CD4-positive, CD25-positive, alpha-beta regulatory T cell (primary cell): Measurements from ENCODE around the gene ACCSL. TPM values are rescaled to one million over a fixed set of nuclear protein-coding genes. Genes with fewer than 3 reads are reported as not detected.

Experiments used
- ATAC-seq, 2 donors: fragments of 150-1000 bp; cut with Tn5 transposase; one replicate each; pipeline ENCODE4 v1.10.0; 2021; ENCODE audit warnings: low read depth in 2 of 2, moderate number of reproducible peaks in 2 of 2, moderate library complexity in 1 of 2
- DNase-seq, 3 donors: peaks; one replicate each; pipeline versions ENCODE4 v3.0.0 to v3.0.0-alpha.2; 2012 to 2022; ENCODE audit warnings: mixed read lengths in 1 of 3
- H3K27ac ChIP-seq: one replicate; pipeline ENCODE4 v1.7.0; 2013; ENCODE audit warnings: mild to moderate bottlenecking, low read length; ENCODE audit not compliant: insufficient read depth, poor library complexity, severe bottlenecking
- H3K27me3 ChIP-seq: one replicate; pipeline ENCODE4 v1.7.0; 2013; ENCODE audit warnings: low read length; ENCODE audit not compliant: control insufficient read depth, insufficient read depth
- H3K36me3 ChIP-seq: one replicate; pipeline ENCODE4 v1.7.0; 2013; ENCODE audit warnings: mild to moderate bottlenecking, low read length, moderate library complexity; ENCODE audit not compliant: control insufficient read depth, insufficient read depth
- H3K4me1 ChIP-seq: 2 replicates; pipeline ENCODE4 v1.7.0; 2013; ENCODE audit warnings: mild to moderate bottlenecking, low read length; ENCODE audit not compliant: insufficient read depth, control insufficient read depth, poor library complexity, severe bottlenecking
- H3K4me3 ChIP-seq: one replicate; pipeline ENCODE4 v1.7.0; 2013; ENCODE audit warnings: low read depth, mild to moderate bottlenecking, low read length, moderate library complexity
- H3K9me3 ChIP-seq, 2 experiments: 1 replicate in 1 of 2; 2 replicates in 1 of 2; pipeline ENCODE4 v1.7.0; 2013; ENCODE audit warnings: low read length in 2 of 2, mild to moderate bottlenecking in 1 of 2, moderate library complexity in 1 of 2; ENCODE audit not compliant: control insufficient read depth in 2 of 2
- H3K27ac Mint-ChIP-seq, 3 donors: one replicate each; pipeline ENCODE4 v1.8.0; 2020 to 2022; ENCODE audit warnings: mild to moderate bottlenecking in 3 of 3, mixed read lengths in 3 of 3, moderate library complexity in 2 of 3
- H3K27me3 Mint-ChIP-seq: one replicate; pipeline ENCODE4 v1.8.0; 2022; ENCODE audit warnings: mild to moderate bottlenecking, mixed read lengths
- H3K36me3 Mint-ChIP-seq: one replicate; pipeline ENCODE4 v1.8.0; 2020; ENCODE audit warnings: mixed read lengths
- H3K4me1 Mint-ChIP-seq, 4 donors: one replicate each; pipeline ENCODE4 v1.8.0; 2020 to 2022; ENCODE audit warnings: mixed read lengths in 4 of 4, mild to moderate bottlenecking in 1 of 4
- H3K4me3 Mint-ChIP-seq, 4 donors: one replicate each; pipeline ENCODE4 v1.8.0; 2020 to 2022; ENCODE audit warnings: mild to moderate bottlenecking in 4 of 4, mixed read lengths in 4 of 4, moderate library complexity in 3 of 4
- H3K9me3 Mint-ChIP-seq, 7 donors: one replicate each; pipeline ENCODE4 v1.8.0; 2020 to 2022; ENCODE audit warnings: mixed read lengths in 7 of 7, mild to moderate bottlenecking in 3 of 7, moderate library complexity in 2 of 7
- polyA plus RNA-seq, 4 donors: library from polyadenylated mRNA; unstranded; fragments of 300-500 nt; fragmentation: Illumina TruSeq; gene quantifications; one replicate each; pipeline ENCODE4 v1.2.3, GENCODE V29; 2021
- total RNA-seq: library from RNA; stranded (reverse); gene quantifications from one replicate; pipeline ENCODE4 v1.2.3, GENCODE V29; 2022

ACCSL gene
- total and polyA plus RNA-seq, 5 donors from 2014 or later = not detected

DNA sequence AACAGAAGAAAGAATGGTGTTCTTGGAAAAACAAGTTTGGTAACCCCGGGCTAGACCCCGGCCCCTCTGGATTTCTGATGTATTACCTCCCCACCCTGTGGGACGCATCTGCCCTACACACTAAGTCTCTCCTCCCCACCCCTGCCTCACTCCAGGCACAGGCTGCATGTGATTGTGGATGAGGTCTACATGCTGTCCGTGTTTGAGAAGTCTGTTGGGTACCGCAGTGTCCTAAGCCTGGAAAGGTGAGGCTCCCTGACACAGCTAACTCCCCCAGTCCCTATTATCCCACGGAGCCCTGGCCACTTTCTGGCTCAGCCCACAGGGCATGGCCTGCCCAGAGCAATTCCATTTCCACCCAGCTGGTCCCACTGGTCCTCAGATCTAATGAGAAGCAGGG is 31.6 kb downstream of the ACCSL start:
- H3K4me1 Mint-ChIP-seq = no peaks in the 10 kb centered on the region
- H3K36me3 Mint-ChIP-seq = peaks cover 54% of the 10 kb centered on the region
- no peaks in the 10 kb centered on the region for H3K27me3 Mint-ChIP-seq

GRCh38 chr11:44080951-44081350 is 33.2 kb downstream of the ACCSL start:
- H3K9me3 ChIP-seq = no peaks in the 10 kb centered on the region
- H3K36me3 ChIP-seq = peaks cover 23% of the 10 kb centered on the region
- Mint-ChIP-seq H3K4me3 (no peak overlapping the region), H3K27me3 (no peaks in the 10 kb centered on the region), H3K9me3 (peaks cover 0 to 5% (median 0%) of the 10 kb centered on the region in 7 donors), H3K36me3 (peaks cover 52% of the 10 kb centered on the region), H3K27ac (no peak overlapping the region), H3K4me1 (no peaks in the 10 kb centered on the region)
- no peak for ATAC-seq
- no peak overlapping the region for H3K27ac ChIP-seq
- no peaks in the 10 kb centered on the region for H3K4me1 ChIP-seq
- H3K4me3 ChIP-seq = no peak overlapping the region
- DNase-seq = no peak
- H3K27me3 ChIP-seq = no peaks in the 10 kb centered on the region

More for the DNA sequence above, 31.6 kb downstream of the ACCSL start:
- H3K4me3 ChIP-seq = no peak overlapping the region
- H3K27me3 ChIP-seq = no peaks in the 10 kb centered on the region
- H3K4me1 ChIP-seq = no peaks in the 10 kb centered on the region
- Mint-ChIP-seq H3K4me3 (no peak overlapping the region), H3K27ac (no peak overlapping the region), H3K9me3 (no peaks in the 10 kb centered on the region)
- H3K27ac ChIP-seq = no peak overlapping the region
- DNase-seq (no peak), ATAC-seq (no peak)
- H3K9me3 ChIP-seq = no peaks in the 10 kb centered on the region
- H3K36me3 ChIP-seq = peaks cover 24% of the 10 kb centered on the region

DNA sequence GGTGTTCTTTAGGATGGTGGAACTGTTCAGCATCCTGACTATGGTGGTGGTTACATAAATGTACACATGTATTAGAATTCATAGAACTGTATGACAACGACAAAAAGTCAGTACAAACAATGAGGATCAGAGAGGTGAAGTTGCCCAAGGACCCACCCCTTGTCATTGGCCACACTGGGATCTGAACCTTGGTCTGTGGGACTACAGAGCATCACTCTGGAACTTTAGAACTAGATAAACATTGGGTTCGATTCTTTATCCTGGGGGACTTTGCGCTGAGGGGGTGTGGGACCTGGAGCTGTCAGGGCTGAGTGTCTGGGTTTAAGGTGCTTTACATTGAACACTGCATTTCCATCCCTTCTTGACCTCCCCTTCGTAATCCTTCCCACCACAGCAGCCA is 34.9 kb downstream of the ACCSL start:
- no peaks in the 10 kb centered on the region for H3K27me3 ChIP-seq
- no peaks in the 10 kb centered on the region for H3K9me3 ChIP-seq
- H3K4me3 ChIP-seq = no peak overlapping the region
- Mint-ChIP-seq H3K4me1 (no peaks in the 10 kb centered on the region), H3K27me3 (no peaks in the 10 kb centered on the region), H3K27ac (no peak overlapping the region), H3K9me3 (peaks cover 0 to 5% (median 0%) of the 10 kb centered on the region in 7 donors), H3K4me3 (no peak overlapping the region), H3K36me3 (peaks cover 47% of the 10 kb centered on the region)
- H3K27ac ChIP-seq = no peak overlapping the region
- H3K4me1 ChIP-seq = no peaks in the 10 kb centered on the region
- H3K36me3 ChIP-seq = peaks cover 19% of the 10 kb centered on the region
- no peak for ATAC-seq
- DNase-seq = no peak

- no peak overlapping the region for H3K27ac ChIP-seq
- Mint-ChIP-seq H3K27me3 (no peaks in the 10 kb centered on the region), H3K27ac (no peak overlapping the region), H3K4me3 (no peak overlapping the region), H3K4me1 (peaks cover 0 to under 1% (median 0%) of the 10 kb centered on the region in 4 donors), H3K9me3 (peaks cover 0 to 5% (median 0%) of the 10 kb centered on the region in 7 donors), H3K36me3 (peaks cover 48% of the 10 kb centered on the region)
- no peak overlapping the region for H3K4me3 ChIP-seq
- ATAC-seq (no peak), DNase-seq (no peak)
- no peaks in the 10 kb centered on the region for H3K27me3 ChIP-seq
- no peaks in the 10 kb centered on the region for H3K9me3 ChIP-seq
- peaks cover 18% of the 10 kb centered on the region for H3K36me3 ChIP-seq
- H3K4me1 ChIP-seq = no peaks in the 10 kb centered on the region
These were observed 35.7 kb downstream of the ACCSL start for GRCh38 chr11:44083433-44083832.

- Histone ChIP-seq H3K9me3 (no peaks in the 10 kb centered on the region), H3K36me3 (peaks cover 17% of the 10 kb centered on the region), H3K4me1 (no peaks in the 10 kb centered on the region), H3K27ac (no peak overlapping the region), H3K4me3 (no peak overlapping the region), H3K27me3 (no peaks in the 10 kb centered on the region)
- H3K9me3 Mint-ChIP-seq = peaks cover 0 to 5% (median 0%) of the 10 kb centered on the region in 7 donors
- H3K4me1 Mint-ChIP-seq = peaks cover 0 to 3% (median under 1%) of the 10 kb centered on the region in 4 donors
- no peak overlapping the region for H3K4me3 Mint-ChIP-seq
- H3K36me3 Mint-ChIP-seq = peaks cover 46% of the 10 kb centered on the region
- DNase-seq (no peak), ATAC-seq (no peak)
- peak overlapping the region in 1 of 3 donors; percentile 39 for H3K27ac Mint-ChIP-seq
- no peaks in the 10 kb centered on the region for H3K27me3 Mint-ChIP-seq
These were observed 36.1 kb downstream of the ACCSL start for GRCh38 chr11:44083906-44084305.

- peaks cover 0 to 10% (median under 1%) of the 10 kb centered on the region in 4 donors for H3K4me1 Mint-ChIP-seq
- Histone ChIP-seq H3K27me3 (no peaks in the 10 kb centered on the region), H3K4me1 (no peaks in the 10 kb centered on the region), H3K27ac (no peak overlapping the region), H3K36me3 (peaks cover 17% of the 10 kb centered on the region), H3K9me3 (no peaks in the 10 kb centered on the region), H3K4me3 (no peak overlapping the region)
- H3K27ac Mint-ChIP-seq = no peak overlapping the region
- no peak for DNase-seq
- peaks cover 34% of the 10 kb centered on the region for H3K36me3 Mint-ChIP-seq
- no peak for ATAC-seq
- no peaks in the 10 kb centered on the region for H3K27me3 Mint-ChIP-seq
- peaks cover 0 to 5% (median 0%) of the 10 kb centered on the region in 7 donors for H3K9me3 Mint-ChIP-seq
- no peak overlapping the region for H3K4me3 Mint-ChIP-seq
These were observed 37.5 kb downstream of the ACCSL start for GRCh38 chr11:44085330-44085729.

GRCh38 chr11:44088377-44088776 is 40.6 kb downstream of the ACCSL start:
- peaks cover 0 to 5% (median 0%) of the 10 kb centered on the region in 7 donors for H3K9me3 Mint-ChIP-seq

DNA sequence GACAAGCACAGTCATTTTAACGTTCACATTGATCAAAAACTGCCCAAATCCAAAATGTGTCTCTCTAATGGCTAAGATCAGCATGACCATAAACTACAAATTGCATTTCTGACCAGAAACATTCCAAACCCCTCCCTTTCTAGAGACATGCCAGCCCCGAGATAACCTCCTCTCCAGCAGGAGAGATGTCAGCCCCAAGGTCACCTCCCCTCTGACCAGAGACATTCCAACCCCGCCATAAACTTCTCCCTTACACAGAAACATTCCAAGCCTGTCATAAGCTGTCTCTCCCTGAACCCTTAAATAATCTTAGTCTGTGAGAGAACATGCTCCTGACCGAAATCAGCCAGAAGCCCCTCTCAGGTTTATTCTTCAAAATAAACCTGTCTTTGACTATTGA is 41.1 kb downstream of the ACCSL start:
- DNase-seq (no peak), ATAC-seq (no peak)
- Histone ChIP-seq H3K27me3 (no peaks in the 10 kb centered on the region), H3K9me3 (no peaks in the 10 kb centered on the region), H3K36me3 (no peaks in the 10 kb centered on the region), H3K4me1 (no peaks in the 10 kb centered on the region), H3K27ac (no peak overlapping the region), H3K4me3 (no peak overlapping the region)
- Mint-ChIP-seq H3K4me1 (peaks cover 0 to 10% (median under 1%) of the 10 kb centered on the region in 4 donors), H3K9me3 (peaks cover 0 to 5% (median 0%) of the 10 kb centered on the region in 7 donors), H3K4me3 (no peak overlapping the region), H3K36me3 (peaks cover 17% of the 10 kb centered on the region), H3K27me3 (peaks cover 12% of the 10 kb centered on the region), H3K27ac (no peak overlapping the region)

More at GRCh38 chr11:44088377-44088776, 40.6 kb downstream of the ACCSL start:
- H3K36me3 Mint-ChIP-seq = peaks cover 18% of the 10 kb centered on the region
- H3K27ac Mint-ChIP-seq = no peak overlapping the region
- peaks cover 9% of the 10 kb centered on the region for H3K27me3 Mint-ChIP-seq
- ATAC-seq = no peak
- peaks cover 3% of the 10 kb centered on the region for H3K36me3 ChIP-seq
- no peak overlapping the region for H3K4me3 Mint-ChIP-seq
- H3K9me3 ChIP-seq = no peaks in the 10 kb centered on the region
- peaks cover 0 to 10% (median under 1%) of the 10 kb centered on the region in 4 donors for H3K4me1 Mint-ChIP-seq
- no peak for DNase-seq
- no peaks in the 10 kb centered on the region for H3K4me1 ChIP-seq
- H3K27ac ChIP-seq = no peak overlapping the region
- H3K4me3 ChIP-seq = no peak overlapping the region
- H3K27me3 ChIP-seq = no peaks in the 10 kb centered on the region
